HEK293T (cell line): ENCODE results near the gene ZCCHC7.

Experiments
- ARNT ChIP-seq: fragments of 450-650 bp; IDR thresholded peaks from 2 replicates; pipeline ENCODE4 v1.6.1; 2017; ENCODE audit warnings: mild to moderate bottlenecking
- BHLHE40 ChIP-seq: fragments of 450-650 bp; IDR thresholded peaks from 2 replicates; pipeline ENCODE4 v1.6.1; 2016; ENCODE audit warnings: mild to moderate bottlenecking, moderate library complexity, borderline replicate concordance
- ELF4 ChIP-seq: fragments of 450-650 bp; IDR thresholded peaks from 2 replicates; pipeline ENCODE4 v1.6.1; 2017; ENCODE audit warnings: antibody characterized with exemption
- FOXK2 ChIP-seq: fragments of 450-650 bp; IDR thresholded peaks from 2 replicates; pipeline ENCODE4 v1.6.1; 2016; ENCODE audit warnings: mild to moderate bottlenecking
- FOXM1 ChIP-seq: fragments of 450-650 bp; IDR thresholded peaks from 2 replicates; pipeline ENCODE4 v1.6.1; 2017; ENCODE audit warnings: mild to moderate bottlenecking, borderline replicate concordance
- L3MBTL2 ChIP-seq: fragments of 450-650 bp; conservative IDR thresholded peaks from 2 replicates; pipeline ENCODE4 v1.6.1; 2016; ENCODE audit warnings: mild to moderate bottlenecking
- LEF1 ChIP-seq: fragments of 450-650 bp; IDR thresholded peaks from 2 replicates; pipeline ENCODE4 v1.6.1; 2017; ENCODE audit warnings: mild to moderate bottlenecking, borderline replicate concordance
- NFRKB ChIP-seq: fragments of 450-650 bp; IDR thresholded peaks from 2 replicates; pipeline ENCODE4 v1.6.1; 2016; ENCODE audit warnings: mild to moderate bottlenecking, moderate library complexity
- PKNOX1 ChIP-seq: fragments of 450-650 bp; IDR thresholded peaks from 2 replicates; pipeline ENCODE4 v1.6.1; 2016
- SP1 ChIP-seq: fragments of 450-650 bp; IDR thresholded peaks from 2 replicates; pipeline ENCODE4 v1.6.1; 2017
- SUZ12 ChIP-seq: fragments of 450-650 bp; IDR thresholded peaks from 2 replicates; pipeline ENCODE4 v1.6.1; 2016; ENCODE audit warnings: mild to moderate bottlenecking
- TARDBP ChIP-seq: fragments of 450-650 bp; IDR thresholded peaks from 2 replicates; pipeline ENCODE4 v1.6.1; 2016
- ZNF384 ChIP-seq: fragments of 450-650 bp; IDR thresholded peaks from 2 replicates; pipeline ENCODE4 v1.6.1; 2016

GRCh38 chr9:37082214-37082765, 38.1 kb upstream of the ZCCHC7 start:
- TF ChIP-seq L3MBTL2 (no peak), SP1 (no peak), ZNF384 (no peak), BHLHE40 (no peak), LEF1 (no peak), FOXM1 (no peak), ARNT (no peak), NFRKB (no peak), ELF4 (no peak), SUZ12 (no peak), TARDBP (no peak), FOXK2 (no peak), PKNOX1 (no peak)
